Activated CD8-positive, alpha-beta memory T cell treated with anti-CD3 and anti-CD28 coated beads for 48 hours (primary cell): Measurements from ENCODE around the gene UNKL.
"Not testable (repeated sequence)": the region's sequence is repeated elsewhere in the genome, so short reads cannot be mapped to it uniquely, and the experiment has no call there.

Experiments
- DNase-seq, 3 experiments: peaks; one replicate each; pipeline ENCODE4 v3.0.0-alpha.2; 2020; ENCODE audit warnings: low read depth in 2 of 3, low spot score in 2 of 3

The UNKL gene

GRCh38 chr16:1328136-1328535, 86.4 kb downstream of the UNKL start:
- not testable (repeated sequence) for DNase-seq

- no peak for DNase-seq
These were observed 86.9 kb downstream of the UNKL start for GRCh38 chr16:1327619-1327947.

- no peak for DNase-seq
These were observed 87.4 kb downstream of the UNKL start for GRCh38 chr16:1326946-1327618.

GRCh38 chr16:1326391-1326790, 88.1 kb downstream of the UNKL start:
- DNase-seq, result no peak

DNA sequence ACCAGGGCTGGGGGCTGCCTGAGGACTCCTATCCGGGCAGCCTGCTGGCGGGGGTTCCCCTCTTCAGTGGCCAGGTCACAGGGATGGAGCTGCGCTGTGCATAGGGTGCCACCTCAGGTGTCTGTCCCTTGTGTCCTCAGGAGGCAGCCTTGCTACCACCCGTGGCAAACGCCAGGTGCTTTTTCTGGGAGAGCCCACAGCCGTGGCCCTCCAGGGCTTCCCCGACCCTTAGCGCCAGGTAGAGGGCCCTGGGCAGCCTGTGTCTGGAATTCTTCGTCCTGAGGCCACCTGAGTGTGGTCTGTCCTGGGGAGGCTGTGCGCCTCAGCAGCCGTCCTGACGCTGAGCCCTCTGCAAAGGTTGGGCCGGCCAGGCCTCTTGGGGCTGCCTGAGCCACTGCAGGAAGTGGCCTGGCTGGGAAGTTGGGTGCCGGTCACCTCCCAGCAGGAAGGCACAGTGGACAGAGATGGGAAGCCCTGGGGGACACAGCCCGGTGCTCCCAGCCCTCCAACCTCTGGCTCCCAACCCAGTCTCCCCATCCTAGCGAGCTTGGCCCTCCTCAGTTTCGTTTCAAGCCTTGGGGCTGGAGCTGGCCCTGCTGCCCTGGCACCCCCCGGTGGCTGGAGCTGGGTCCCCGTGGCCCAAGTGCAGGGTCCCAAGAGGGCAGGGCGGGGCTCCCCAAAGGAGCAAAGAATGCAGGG, 88.7 kb downstream of the UNKL start:
- DNase-seq, result no peak

GRCh38 chr16:1325261-1325660, 89.2 kb downstream of the UNKL start:
- no peak for DNase-seq

DNA sequence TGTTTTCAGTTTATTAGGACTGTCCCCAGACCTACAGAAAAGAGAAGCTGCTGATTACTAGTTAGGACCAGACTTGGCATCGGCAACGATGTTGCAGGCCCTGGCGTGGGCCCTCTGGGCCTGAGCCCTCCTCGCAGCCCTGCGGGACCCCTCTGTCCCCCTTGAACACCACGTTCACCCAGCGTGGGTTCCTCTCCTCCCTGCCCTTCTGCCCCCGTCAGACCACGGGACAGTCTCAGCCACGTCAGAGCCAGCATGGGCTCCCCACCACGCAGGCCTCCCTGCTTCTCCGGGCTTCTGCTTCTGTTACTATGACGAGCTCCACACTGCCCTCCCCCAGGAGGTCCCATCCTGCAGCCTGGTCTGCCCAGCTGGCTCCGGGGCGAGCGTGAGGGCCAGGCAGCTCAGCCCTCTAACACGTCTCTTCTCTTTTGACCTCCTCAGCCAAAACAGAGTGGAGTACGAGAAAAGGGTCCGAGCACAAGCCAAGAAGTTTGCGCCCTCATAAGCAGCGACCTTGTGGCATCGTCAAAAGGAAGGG, 90.1 kb downstream of the UNKL start:
- DNase-seq, result no peak

DNA sequence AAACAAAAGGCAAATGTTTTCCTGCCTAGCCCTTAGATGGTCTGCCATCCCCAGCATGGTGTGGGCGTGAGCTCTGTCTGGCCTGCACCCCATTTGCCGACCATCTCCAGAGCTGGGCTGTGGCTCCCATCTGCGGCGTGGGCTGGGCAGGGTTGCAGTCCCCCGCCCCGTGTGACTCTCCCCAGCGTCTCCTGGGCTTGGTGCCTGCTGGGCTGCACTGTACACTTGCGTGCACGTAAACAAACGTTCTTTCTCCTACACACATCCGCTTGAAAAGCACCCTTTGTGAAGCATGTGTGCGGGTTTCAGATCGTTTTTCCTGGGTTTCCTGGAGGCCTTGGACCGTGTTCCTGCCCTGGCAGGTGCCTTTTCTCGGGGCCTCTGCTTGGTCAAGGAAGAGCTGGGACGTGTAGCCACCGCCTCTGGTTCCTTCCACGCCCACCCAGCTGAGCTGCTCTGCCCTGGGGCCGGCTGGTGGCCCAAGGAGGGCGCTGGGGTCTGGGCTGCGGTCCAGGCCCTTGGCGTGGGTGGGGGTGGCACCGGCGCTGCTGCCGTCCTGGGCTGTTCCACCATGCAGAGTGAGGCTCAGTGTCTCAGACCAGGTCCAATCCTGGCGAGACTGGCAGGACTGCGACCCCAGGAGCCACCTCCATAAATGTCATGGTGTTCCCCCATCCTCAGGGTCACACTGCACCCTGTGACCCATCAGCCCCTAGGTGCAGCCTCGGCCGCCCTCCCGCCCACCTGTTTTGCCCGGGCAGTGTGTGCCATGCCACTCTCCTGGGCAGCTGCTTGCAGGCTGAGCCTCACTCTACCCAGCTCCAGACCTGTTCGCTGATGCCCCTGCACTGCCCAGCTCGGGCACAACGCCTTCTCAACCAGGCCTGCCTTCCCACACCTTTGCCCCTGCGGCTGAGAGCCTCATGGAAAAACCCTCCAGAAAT, 90.9 kb downstream of the UNKL start:
- DNase-seq, result no peak

GRCh38 chr16:1322407-1322806, 92.1 kb downstream of the UNKL start:
- DNase-seq, result no peak

DNA sequence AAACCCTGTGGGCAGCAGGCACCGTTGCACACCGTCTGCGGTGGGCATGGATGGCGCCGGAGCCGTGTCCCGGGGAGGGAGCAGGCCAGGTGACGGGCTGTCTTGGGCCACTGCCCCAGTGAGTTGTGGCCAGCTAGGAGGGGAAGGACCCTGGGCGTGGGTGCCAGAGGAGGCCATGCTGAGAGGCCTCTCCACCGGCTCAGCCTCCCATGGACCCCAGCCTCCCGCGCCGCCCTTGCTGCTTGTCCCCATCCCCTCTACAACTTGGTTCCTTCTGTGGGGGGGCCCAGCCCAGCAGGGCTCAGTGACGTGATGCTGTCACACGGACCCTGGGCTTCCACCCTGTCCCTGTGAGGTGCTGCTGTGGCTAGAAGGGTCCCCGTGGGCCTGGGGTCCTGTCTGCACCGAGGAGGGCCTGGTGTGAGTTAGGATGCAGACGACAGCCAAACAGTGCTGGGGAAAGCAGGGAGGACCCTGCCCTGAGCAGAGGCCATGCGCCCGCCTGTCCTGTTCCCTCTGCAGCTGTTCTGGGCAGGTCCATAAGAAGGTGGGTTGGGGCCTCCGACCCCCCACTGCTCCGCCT, 93.8 kb downstream of the UNKL start:
- DNase-seq, result no peak

GRCh38 chr16:1320097-1320496, 94.4 kb downstream of the UNKL start:
- DNase-seq, result no peak

DNA sequence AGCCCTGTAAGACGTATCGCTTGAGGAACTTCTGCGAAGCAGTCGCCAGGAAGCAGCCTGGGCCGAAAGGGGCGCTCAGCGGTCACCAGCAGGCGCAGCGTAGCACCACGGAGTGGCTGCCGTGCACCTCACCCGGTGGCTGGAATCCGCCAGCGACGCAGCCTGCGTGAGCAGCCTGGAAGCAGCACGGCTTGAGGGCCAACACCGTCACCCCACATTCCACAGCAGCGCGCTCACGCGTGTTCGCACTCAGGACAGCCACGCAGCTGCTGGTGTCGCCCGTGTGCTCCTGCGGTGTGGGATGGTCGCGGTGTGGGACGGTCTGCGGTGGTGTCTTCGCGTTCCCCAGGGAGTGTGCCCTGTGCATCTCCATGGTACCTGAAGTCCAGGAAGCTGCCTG, 95.5 kb downstream of the UNKL start:
- no peak for DNase-seq

GRCh38 chr16:1318268-1318545, 96.3 kb downstream of the UNKL start:
- no peak for DNase-seq

DNA sequence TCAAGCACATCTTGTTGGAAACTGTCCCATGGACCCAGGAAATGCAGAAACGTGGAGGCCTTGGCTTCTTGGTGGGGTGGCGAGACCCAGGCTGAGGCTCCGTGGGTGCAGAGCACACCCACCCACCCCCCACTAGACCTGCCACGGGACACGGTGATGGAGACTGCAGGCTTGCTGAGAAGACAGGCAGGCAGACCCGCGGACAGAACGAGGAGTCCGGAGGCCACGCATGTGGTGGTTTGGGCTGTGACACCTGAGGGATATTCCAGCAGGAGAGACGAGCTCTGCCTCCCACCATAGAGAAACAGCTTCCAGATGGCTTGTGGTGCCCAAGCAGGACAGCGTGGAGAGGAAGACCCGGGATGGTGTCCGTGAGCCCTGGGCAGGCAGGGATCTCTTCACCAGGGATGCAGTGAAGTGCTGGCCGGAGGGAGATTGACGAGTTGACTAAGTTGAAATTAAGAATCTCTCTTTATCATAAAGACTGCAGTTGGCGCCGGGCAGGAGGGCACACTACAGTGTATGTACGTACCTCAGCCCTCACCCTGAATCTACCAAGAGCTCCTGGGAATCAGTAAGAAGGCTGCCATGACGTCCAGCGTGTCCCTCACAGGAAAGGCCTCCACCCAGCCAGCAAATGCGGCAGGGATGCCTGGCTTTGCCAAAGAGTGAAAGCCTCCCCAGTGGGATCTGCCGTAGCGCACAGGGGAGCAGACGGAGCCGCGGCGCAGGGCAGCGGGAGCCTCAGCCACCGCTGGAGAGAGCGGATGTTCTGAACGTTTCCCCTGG, 96.8 kb downstream of the UNKL start:
- DNase-seq, result no peak

DNA sequence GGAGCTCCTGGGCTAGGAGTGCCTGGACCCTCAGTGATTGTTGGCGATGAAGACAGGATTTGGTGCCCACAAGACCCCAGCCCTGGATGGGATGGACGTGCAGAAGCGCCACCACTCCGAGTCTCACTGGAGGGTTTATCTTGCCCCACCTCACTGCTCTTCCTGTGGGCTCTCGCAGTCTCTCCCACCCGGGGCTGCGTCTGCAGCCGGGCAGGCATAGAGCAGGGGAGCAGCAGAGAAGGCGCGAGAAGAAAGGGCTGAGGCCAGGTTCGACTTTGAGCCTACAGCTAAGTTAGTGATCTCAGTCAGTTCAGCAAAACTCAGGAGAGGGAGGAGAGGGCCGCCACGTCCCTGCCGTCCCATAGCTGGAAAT, 98.5 kb downstream of the UNKL start:
- DNase-seq, result no peak

- no peak for DNase-seq
These were observed 99.1 kb downstream of the UNKL start for GRCh38 chr16:1315081-1316032.

DNA sequence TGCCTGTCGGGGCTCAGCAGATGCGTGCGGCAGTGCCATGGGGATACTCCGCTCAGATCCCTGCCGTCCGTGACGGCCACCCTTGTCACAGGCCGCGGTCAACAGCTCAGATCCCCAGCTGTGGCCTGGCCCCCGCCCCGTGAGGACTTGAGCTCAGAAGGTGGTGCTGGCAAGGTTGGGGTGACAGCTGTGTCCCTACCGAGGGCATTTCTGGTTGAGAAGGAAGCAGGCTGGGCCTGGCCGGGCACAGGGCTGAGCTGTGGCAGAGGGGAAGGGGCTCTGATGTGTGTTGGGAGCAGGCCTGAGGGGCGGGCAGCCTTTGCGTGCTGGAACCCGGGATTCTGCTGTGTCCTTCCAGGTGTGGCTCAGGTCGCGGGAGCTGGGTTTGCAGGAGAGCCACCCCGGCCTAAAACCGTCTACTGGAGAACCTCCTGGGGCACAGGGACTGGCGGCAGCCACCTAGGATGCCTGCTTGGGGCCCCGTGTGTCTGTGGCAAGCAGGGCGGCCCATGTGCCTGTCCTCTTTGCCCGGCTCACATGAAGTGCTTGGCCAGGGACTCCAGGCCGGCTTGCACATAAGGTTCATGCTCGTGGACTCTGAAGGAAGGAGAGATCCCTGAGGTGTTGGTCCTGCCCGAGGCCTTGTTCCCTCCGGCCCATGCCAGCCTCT, 100.0 kb downstream of the UNKL start:
- DNase-seq, result no peak

GRCh38 chr16:1313721-1314369, 100.7 kb downstream of the UNKL start:
- DNase-seq, result no peak
